HEK293T (cell line): ENCODE measurements around the gene GNB5.

Source experiments
- CTCF ChIA-PET: fragments of 350-600 bp; formaldehyde crosslinking; extraction: SDS; loops from one replicate; lab custom pipeline; 2021; ENCODE audit warnings: antibody characterized with exemption, inconsistent platforms; lab: Yijun Ruan, JAX
- POLR2A ChIA-PET: fragments of 350-600 bp; formaldehyde crosslinking; extraction: SDS; loops from one replicate; lab custom pipeline; 2020; ENCODE audit warnings: antibody characterized with exemption, inconsistent platforms; lab: Yijun Ruan, JAX
- DNase-seq: peaks from one replicate; pipeline ENCODE4 v3.0.0; 2012; ENCODE audit warnings: mixed read lengths; ENCODE audit errors: extremely low spot score
- ARNT ChIP-seq: fragments of 450-650 bp; IDR thresholded peaks from 2 replicates; pipeline ENCODE4 v1.6.1; 2017; ENCODE audit warnings: mild to moderate bottlenecking
- BHLHE40 ChIP-seq: fragments of 450-650 bp; IDR thresholded peaks from 2 replicates; pipeline ENCODE4 v1.6.1; 2016; ENCODE audit warnings: mild to moderate bottlenecking, moderate library complexity, borderline replicate concordance
- CTBP1 ChIP-seq: fragments of 450-650 bp; IDR thresholded peaks from 2 replicates; pipeline ENCODE4 v1.6.1; 2016; ENCODE audit warnings: borderline replicate concordance
- ELF4 ChIP-seq: fragments of 450-650 bp; IDR thresholded peaks from 2 replicates; pipeline ENCODE4 v1.6.1; 2017; ENCODE audit warnings: antibody characterized with exemption
- FOXA1 ChIP-seq: fragments of 450-650 bp; IDR thresholded peaks from 2 replicates; pipeline ENCODE4 v1.6.1; 2016; ENCODE audit warnings: mild to moderate bottlenecking
- FOXK2 ChIP-seq: fragments of 450-650 bp; IDR thresholded peaks from 2 replicates; pipeline ENCODE4 v1.6.1; 2016; ENCODE audit warnings: mild to moderate bottlenecking
- FOXM1 ChIP-seq: fragments of 450-650 bp; IDR thresholded peaks from 2 replicates; pipeline ENCODE4 v1.6.1; 2017; ENCODE audit warnings: mild to moderate bottlenecking, borderline replicate concordance
- HDGF ChIP-seq: fragments of 450-650 bp; IDR thresholded peaks from 2 replicates; pipeline ENCODE4 v1.6.1; 2017; ENCODE audit warnings: antibody characterized with exemption, borderline replicate concordance
- L3MBTL2 ChIP-seq: fragments of 450-650 bp; conservative IDR thresholded peaks from 2 replicates; pipeline ENCODE4 v1.6.1; 2016; ENCODE audit warnings: mild to moderate bottlenecking
- LEF1 ChIP-seq: fragments of 450-650 bp; IDR thresholded peaks from 2 replicates; pipeline ENCODE4 v1.6.1; 2017; ENCODE audit warnings: mild to moderate bottlenecking, borderline replicate concordance
- NFRKB ChIP-seq: fragments of 450-650 bp; IDR thresholded peaks from 2 replicates; pipeline ENCODE4 v1.6.1; 2016; ENCODE audit warnings: mild to moderate bottlenecking, moderate library complexity
- SP1 ChIP-seq: fragments of 450-650 bp; IDR thresholded peaks from 2 replicates; pipeline ENCODE4 v1.6.1; 2017
- SUZ12 ChIP-seq: fragments of 450-650 bp; IDR thresholded peaks from 2 replicates; pipeline ENCODE4 v1.6.1; 2016; ENCODE audit warnings: mild to moderate bottlenecking
- TARDBP ChIP-seq: fragments of 450-650 bp; IDR thresholded peaks from 2 replicates; pipeline ENCODE4 v1.6.1; 2016
- ZNF384 ChIP-seq: fragments of 450-650 bp; IDR thresholded peaks from 2 replicates; pipeline ENCODE4 v1.6.1; 2016
- TF ChIP-seq, protein P1 (sequence below): fragments of 450-650 bp; IDR thresholded peaks from 2 replicates; pipeline ENCODE4 v1.6.1; 2016

Gene GNB5

DNA sequence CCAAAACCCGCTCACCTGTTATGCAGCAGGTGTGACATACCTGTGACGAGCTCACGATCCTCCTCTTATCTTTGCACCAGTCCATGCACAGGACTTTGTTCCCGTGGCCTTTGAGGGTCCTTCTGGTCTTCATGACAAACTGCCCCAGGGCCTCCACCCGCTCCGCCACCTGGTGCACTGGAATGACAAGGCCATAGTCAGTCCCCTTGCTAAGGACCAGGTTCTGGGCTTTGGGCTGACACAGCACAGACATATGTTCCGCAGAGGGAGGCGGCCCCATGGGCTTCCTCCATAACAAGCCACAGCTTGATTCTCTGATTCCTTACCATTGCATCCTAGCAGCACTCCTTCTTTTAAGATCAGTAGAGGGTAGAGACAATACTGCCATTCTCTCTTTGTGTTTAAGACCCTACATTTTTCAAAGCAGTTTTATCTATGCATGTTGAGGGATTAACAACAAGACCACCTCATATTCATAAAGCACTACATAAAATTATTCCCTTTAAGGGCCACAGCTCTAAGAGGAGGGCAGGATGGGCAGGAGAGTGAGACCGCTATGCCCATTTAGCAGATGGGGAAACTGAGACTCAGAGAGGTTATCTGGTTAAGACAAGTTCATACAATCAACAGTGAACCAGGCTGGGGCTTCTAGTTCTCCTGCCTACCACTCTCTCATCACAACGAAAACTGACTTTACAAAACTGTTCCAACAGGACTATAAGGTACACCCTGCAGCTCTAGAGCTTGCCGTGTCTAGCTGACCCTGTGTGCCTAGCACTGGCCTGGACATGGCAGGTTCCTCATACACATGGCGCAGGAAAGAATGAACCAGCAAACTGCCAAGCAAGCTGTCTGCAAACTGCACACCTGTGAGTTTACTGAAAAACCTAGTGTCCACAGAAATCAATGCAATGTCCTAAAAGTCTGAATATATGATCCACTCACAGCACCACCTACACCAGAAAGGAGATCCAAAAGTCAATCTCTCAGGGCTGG, 37.0 kb downstream of the GNB5 start:
- POLR2A ChIA-PET, result no interaction called here
- TF ChIP-seq ZNF384, result no peak
- no peak for DNase-seq
- CTCF ChIA-PET, result no interaction called here

DNA sequence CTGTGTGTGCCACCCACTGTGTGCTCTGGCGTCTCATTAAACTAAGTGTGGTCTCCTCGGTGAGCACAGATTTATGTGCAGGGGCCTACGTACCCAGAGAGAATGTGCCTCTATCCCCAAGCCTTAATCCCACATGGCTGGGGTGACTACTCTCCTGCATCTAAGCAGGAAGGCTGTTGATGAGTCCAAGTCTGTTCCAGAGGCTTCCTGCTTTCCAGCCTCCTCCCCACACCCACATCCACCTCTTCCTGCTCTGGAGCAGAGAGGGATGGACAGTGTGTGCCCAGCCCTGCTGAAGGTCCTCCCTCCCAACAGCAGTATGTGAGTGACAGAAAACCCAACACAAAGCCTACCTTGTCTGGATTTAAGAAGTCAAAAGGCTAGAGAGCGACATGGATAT, 39.8 kb downstream of the GNB5 start:
- no peak for DNase-seq
- ChIA-PET POLR2A (no interaction called here), CTCF (no interaction called here)
- TF ChIP-seq BHLHE40 (no peak), HDGF (no peak), SP1 (no peak), FOXK2 (no peak), NFRKB (no peak), ELF4 (no peak), FOXM1 (no peak), L3MBTL2 (no peak), FOXA1 (no peak), SUZ12 (no peak), LEF1 (no peak), CTBP1 (no peak), TARDBP (no peak), ZNF384 (no peak), ARNT (no peak)
- TF ChIP-seq, protein P1, sequence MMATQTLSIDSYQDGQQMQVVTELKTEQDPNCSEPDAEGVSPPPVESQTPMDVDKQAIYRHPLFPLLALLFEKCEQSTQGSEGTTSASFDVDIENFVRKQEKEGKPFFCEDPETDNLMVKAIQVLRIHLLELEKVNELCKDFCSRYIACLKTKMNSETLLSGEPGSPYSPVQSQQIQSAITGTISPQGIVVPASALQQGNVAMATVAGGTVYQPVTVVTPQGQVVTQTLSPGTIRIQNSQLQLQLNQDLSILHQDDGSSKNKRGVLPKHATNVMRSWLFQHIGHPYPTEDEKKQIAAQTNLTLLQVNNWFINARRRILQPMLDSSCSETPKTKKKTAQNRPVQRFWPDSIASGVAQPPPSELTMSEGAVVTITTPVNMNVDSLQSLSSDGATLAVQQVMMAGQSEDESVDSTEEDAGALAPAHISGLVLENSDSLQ, result no peak

DNA sequence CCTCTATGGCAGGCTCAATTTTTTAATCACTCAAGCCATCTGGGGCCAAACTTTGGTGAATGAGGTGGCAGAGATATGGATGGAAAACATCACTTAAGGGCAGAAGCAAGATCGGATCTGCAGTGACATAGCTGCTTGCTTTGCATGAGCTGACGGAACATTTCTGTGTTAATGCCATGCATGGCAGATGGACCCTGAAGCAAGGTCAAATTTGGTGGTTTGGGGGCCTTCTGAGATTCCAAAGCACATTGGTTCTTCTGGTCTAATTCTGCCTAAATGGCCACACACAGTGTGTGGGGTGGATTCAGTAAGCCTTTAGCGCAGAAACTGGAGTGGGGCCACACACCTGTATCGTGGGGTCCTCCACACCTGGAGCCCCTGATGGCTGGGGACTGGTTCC, 40.3 kb downstream of the GNB5 start:
- TF ChIP-seq BHLHE40 (no peak), TARDBP (no peak), L3MBTL2 (no peak), SP1 (no peak), SUZ12 (no peak)
- ChIA-PET CTCF (no interaction called here), POLR2A (no interaction called here)
- no peak for DNase-seq

DNA sequence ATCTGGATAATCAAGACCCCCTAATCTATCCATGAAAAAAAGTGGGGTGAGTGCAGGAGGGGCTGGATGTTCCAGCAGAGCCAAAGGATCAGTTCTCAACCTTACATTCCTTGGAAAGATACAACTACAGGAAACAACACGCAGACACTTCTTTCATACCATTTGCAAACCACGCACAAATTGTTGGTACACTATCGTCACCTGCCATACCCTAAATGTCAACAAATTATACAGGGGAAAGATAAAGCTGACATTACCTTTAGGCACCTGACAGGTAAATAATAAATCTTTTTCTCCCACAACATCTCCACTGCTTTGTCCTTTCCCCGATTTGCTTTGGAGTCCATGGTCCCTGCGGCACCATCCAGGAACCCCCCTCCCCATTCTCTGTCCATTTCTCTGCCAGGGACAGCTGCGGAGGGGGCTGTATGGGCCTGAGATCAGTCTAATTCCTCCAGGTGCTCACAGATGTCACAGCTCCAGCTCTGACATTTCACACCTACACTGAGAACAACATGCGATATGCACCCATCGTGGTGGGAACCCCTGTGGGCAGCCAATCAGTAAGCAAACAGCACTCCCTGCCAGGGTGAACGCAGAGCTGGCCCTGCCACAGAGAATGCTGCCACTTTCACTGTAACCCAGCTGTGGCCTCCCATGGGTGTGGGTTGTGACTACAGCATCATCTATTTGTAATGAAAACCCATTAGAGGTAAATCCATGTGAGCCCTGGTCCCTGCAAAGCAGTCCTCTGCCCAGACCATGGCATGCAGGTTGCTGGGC, 41.0 kb downstream of the GNB5 start:
- TF ChIP-seq FOXK2 (no peak), ELF4 (no peak), FOXM1 (no peak), L3MBTL2 (no peak), ZNF384 (no peak), CTBP1 (no peak), NFRKB (no peak), LEF1 (no peak), BHLHE40 (no peak), SP1 (no peak), TARDBP (no peak), HDGF (no peak), FOXA1 (no peak), ARNT (no peak), SUZ12 (no peak)
- TF ChIP-seq, protein P1, result no peak
- no peak for DNase-seq
- CTCF ChIA-PET, result no interaction called here
- POLR2A ChIA-PET, result no interaction called here

DNA sequence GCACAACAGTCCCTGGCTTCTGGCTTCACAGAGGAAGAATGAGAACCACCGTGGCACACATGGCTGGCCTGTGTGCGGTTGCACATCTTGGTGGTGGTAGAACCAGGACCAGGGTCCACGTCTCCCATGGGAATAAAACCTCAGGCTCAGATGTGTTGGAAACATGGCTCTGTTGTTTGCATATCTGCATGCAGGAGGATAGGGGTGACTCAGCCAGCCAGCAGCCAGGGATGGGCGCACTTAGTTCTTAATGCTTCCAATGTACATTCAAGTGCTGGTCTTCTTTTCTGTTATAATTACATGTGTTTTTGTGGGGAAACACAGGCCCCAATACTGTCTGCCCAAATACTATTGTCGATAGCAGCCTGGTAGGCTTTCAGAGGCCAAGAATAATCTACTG, 42.8 kb downstream of the GNB5 start:
- CTCF ChIA-PET, result interaction anchor here (1.2 kb wide), 1 partner anchor 30 kb away, joined by 3 read pairs; no protein-coding TSS in a partner anchor

More for the DNA sequence above, 42.8 kb downstream of the GNB5 start:
- POLR2A ChIA-PET, result no interaction called here
- no peak for DNase-seq
- no peak for TF ChIP-seq TARDBP
- TF ChIP-seq HDGF, result no peak
- TF ChIP-seq ZNF384, result no peak
- no peak for TF ChIP-seq SUZ12
- TF ChIP-seq CTBP1, result no peak
- no peak for TF ChIP-seq ARNT
- no peak for TF ChIP-seq LEF1
- no peak for TF ChIP-seq BHLHE40
- TF ChIP-seq NFRKB, result no peak
- TF ChIP-seq, protein P1, result no peak
- TF ChIP-seq L3MBTL2, result no peak
- TF ChIP-seq ELF4, result no peak
- TF ChIP-seq SP1, result no peak
- no peak for TF ChIP-seq FOXA1
- TF ChIP-seq FOXK2, result no peak
- no peak for TF ChIP-seq FOXM1
